SIG-M5 treated with dmso at 0.1 percent for 504 hours (cell line): Measurements from ENCODE around the gene GCLC.

ENCODE experiments used
- DNase-seq: peaks from one replicate; lab custom pipeline; 2025; ENCODE audit not compliant: unreplicated experiment; lab: John Stamatoyannopoulos, UW

GCLC gene

DNA sequence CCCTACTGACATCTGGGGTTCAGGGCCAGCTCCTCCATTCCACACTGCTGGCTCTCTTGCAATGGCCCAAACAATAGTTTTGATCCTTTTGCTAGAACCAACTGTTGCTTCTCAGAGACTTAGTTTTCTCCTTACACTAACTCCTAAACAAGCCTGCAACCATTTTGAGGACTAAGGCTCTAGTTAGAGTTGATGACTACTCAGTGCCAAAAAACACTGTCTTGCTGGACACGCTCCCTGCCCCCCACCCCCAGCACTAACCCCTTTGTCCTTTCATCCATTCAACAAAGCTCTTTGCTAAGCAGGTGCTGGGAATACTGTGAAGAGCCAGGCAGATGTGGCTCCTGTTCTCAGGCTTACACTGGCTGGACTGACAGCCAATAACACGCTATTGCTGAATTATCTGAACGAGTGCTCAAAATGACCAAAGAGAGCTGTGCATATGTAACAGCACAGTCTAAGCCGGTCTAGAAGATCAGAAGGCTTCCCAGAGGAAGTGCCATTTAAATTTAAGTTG lies 17.6 kb downstream of the GCLC start:
- no peak for DNase-seq

DNA sequence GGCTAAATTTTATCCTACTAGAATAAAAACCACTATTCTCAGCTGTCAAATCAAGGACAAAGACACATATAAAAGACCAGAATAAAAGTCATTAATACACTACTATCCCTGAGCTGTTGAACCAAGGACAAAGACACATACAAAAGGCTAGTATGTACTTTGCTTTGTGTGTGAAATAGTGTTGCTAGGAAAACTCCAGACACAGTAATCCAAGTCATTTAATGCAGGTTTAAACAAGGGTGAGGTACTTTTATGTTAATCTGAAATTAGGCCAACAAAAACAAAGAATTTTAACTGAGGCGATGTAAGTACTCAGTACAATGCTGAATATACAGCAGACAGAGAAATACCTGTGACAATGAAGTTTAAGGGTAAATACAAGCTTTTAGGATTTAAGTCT lies 18.9 kb downstream of the GCLC start:
- DNase-seq, result no peak

DNA sequence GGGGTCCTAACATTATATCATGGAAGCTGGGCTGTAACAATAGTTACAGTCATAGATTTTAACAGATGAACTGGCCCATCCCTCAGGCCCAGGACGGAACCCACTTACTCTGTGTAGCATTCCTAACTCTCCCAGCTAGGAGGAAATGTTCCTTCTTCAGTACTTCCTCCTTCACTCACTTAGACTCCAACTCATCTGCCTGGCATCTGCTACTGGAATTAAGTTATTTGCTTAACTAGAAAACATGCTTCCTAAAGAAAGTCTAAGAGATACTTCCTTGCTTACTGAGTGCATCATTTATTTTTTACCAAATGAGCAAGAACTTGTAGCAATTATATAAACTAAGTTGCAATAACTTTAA lies 20.5 kb downstream of the GCLC start:
- DNase-seq, result no peak

DNA sequence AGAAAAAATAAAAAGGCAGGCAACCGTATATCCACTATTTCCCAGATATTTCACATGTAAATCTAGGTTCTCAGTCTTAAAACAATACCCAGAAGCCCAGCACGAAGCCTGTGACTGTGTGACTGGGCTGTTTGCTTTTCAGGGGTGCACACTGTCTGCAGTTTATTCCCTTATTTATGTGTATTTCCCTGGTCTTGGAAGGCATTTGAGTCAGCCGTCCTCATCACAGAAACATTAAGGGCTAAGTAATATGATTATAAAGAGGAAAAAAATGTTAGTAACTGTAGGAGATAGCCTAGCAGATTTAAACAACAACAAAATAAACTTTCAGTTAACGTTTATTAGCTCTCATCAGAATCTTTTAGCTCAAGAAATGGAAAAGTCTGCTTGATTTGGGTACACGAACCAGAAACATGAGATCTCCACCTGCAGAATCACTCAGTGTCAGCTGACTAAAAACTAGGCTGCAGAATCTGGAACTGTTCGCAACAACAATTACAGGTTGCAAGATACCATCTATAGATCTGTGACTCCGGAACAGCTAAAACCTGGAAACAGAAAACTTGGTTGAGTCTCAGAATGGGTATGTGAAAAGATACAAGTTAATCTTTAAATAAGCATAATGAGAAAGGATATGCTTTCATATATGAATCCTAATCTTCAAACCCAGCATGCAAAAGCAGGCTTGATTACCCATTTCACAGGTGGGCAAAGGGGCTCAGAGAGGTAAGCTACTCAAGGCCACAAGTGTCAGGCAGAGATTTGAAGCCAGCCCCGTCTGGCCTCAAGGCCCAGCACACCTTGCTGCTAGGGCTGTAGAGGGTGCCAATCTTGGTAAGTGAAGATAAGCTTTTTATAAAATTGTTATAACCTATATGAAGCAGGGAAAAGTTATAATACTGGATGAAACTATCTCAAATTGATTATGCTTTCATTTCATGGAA lies 21.1 kb downstream of the GCLC start:
- DNase-seq, result no peak

DNA sequence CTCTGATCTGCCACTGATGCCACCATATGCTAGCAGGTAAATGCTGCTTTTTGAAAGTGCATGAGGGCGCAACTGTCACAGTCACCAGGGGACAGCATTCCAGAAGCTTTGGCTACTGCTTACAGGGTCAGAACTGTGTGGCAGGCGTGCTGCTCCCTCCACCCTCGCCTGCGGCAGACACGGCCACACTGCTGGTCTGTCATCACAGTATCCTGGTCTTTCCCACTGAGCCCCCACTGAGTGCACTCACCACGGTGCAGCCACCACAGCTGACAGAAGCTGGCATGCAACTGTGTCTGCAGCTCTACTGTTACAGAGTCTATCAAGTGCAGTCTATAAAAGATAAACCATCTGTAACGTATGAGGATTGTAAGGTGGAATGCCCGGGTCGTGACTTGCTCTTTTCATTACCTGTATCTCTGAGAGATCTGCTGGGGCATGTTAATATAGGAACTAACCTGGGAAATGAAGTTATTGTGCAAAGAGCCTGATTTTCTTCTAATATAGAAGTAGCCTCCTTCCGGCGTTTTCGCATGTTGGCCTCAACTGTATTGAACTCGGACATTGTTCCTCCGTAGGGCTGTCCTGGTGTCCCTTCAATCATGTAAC lies 24.5 kb downstream of the GCLC start:
- DNase-seq, result no peak

DNA sequence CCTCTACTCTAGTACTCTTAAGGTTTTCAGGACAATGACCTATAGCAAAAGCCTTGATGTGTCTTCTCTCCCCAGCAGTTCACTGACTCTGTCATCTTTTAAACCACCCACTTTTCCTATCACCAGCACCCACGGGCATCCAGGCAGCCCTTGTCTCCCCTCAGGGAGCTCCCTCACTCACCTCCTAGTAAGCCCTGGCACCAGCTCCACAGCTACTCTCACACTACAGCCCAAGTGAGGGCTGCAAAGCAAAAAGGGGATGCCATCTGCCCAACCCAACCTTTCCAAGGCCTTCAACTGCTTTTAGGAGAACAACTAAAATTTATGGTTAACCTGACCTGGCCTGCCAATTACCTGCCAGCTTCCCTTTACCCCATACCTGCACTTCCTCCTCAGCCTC lies 26.0 kb downstream of the GCLC start:
- no peak for DNase-seq

DNA sequence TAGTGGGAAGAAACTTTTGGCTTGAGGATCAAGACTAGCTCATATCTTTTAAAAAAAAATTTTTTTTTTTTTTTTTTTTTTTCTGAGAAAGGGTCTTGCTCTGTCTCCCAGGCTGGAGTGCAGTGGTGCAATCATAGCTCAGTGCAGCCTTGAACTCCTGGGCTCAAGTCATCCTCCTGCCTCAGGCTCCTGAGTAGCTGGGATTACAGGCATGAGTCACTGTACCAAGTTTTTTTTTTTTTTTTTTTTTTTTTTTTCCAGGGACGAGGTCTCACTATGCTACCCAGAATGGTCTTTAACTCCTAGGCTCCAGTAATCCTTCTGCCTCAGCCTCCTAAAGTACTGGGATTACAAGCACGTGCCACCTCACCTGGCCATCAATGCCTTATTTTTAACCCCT lies 27.9 kb downstream of the GCLC start:
- DNase-seq, result no peak

DNA sequence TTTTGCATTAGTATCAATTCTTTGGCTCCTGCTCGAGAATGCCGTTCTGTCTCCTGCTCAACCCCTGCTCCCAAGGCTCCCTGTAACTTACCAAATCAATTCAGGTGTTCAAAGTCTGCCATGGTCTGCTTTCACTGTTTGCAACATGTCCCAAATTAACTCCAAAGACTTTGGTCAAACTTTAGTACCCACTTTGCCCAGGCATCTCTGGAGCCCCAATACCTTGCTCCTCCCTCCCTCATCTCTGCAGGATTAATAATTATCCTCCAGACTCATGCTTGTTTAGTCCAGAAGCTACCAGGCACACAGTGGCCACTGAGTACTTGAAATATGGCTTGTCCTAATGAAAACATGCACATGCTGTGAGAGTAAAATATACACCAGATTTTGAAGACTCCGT lies 30.2 kb downstream of the GCLC start:
- DNase-seq, result no peak

DNA sequence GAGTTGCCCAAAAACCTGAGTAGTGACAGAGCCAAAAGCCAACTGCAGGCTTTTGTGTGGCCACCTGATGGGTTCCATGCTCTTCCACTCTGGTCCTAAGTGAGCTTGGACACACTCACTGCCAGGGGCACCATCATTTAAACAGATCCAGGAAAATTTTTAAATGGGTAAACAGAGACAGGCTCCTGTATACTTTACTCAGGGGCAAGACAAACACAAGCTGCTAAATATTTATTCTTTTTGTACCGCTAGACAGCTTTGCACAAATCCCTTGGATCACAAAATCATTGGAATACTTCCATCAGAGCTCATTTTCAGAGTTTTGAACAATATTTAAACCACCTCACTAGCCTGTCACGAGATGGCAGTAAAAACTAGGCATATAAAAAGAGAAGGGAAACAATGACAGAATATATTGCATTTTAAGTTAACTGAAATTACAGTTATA lies 31.4 kb downstream of the GCLC start:
- DNase-seq, result no peak

DNA sequence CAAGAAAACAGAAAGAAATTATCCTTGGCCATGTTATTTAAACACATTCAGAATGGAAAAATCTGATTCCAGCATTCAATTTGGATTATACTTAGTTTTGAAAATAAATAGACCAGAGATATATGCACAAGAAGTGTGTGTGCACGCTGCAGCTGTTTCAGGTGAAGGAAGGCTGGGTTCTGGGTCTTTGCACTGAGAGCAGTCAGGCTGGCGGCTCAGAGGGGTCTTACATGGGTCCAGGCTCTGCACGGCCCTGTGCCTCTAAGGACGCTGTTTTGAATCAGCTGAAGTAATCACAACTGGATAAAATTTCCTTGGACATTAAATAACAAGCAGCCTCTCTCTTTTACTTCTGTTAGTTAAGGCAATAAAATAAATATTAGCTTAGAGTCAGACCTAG lies 31.8 kb downstream of the GCLC start:
- DNase-seq, result no peak

DNA sequence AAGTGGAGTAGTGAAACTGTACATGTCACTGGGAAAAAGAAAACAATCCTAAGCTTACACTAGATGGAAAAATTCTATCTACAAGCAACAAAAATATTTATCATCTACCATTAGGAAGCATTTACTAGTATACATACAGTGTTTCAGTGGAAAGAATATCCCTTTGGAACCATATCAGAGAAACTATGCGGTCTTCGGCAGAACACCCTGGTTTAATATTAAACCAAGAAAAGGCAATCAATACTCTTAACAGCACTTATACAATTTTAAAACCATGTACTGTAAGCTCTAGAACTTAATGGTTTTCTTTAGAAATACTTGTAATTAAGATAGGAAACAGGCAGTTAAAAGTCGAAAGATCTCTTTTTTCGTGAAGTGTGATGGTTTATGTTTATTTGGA lies 32.3 kb downstream of the GCLC start:
- no peak for DNase-seq

DNA sequence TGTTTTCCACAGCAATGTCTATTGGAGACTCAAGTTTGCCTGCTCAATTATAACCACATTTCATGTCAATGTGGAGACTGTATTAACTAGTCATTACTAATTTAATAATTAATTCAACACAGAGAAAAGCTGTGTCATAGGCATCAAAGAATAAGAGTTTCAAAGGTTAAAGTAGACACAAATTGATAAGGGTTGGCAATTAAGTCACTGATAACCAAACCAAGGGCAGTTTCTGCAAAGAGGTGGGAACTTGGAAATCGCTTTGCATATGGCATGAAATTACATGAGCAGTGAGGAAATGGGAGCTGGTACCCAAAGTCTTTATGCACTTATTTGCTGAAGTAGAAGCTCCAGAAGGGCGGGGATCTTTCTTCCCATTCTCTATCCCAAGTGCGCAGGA lies 34.2 kb downstream of the GCLC start:
- no peak for DNase-seq

DNA sequence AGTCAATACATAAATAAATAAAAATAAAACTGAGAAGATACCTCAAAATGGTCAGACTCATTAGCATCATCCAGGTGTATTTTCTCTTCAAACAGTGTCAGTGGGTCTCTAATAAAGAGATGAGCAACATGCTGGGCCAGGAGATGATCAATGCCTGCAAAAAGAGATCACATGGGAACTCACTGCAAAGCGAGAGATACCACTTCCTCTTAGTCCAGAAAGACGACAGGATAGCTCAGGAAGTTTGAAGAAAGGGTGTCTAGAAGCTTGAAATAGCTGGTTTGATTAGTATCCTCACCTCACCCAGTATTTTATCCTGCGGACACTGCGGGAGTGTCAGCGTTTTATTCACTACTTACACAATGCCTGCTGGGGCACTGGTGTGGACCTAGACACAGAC lies 38.0 kb downstream of the GCLC start:
- no peak for DNase-seq

DNA sequence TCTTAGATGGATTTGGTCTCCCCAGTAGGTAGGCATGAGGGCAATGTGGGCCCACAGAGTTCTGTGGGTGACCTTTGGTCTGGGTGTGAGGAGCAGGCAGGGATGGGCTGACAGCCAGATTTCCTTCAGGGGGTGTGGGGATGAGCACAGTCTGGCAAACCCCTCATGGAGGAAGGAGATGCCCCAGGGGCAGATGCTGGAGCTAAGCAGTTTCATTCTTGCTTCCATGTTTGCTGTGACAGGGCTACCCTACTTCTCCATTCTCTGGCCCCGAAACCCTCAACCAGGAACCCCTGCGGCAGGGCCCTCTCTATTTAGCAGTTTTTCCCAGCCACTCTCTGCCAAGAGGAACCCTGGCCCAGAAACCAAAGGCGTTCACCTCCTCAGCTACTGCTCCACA lies 40.4 kb downstream of the GCLC start:
- no peak for DNase-seq

DNA sequence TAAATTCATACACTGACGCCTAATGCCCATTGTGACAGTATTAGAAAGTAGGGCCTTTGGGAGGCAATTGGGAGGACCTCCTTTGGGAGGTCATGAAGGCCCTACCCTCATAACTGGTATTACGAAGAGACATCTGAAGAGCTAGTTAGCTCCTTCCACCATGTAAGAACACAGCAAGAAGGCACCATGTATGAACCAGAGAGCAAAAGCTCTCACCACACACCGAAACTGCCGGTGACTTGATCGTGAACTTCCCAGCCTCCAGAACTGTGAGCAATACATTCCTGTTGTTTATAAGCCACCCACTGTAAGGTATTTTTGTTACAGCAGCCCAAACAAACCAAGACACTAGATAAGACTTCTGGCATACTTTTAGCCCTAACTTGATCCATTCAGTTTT lies 41.8 kb downstream of the GCLC start:
- no peak for DNase-seq

DNA sequence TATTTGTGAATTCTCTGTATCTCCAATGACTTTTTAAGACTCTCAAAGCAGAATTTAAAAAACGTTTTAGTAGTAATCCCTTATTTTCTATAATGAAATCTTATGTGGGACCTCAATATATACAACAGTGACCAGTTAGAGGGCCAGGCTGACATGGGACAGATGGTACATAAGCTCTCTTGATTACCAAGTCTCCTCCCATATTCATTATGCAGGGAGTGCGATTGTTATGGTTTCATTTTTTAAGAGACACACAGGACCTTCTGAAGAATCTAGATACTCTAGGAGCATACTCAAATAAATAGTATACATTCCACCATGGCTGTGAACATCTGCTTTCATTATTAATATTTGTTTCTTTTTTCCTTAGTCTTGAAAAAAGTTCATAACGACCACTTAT lies 43.5 kb downstream of the GCLC start:
- no peak for DNase-seq

DNA sequence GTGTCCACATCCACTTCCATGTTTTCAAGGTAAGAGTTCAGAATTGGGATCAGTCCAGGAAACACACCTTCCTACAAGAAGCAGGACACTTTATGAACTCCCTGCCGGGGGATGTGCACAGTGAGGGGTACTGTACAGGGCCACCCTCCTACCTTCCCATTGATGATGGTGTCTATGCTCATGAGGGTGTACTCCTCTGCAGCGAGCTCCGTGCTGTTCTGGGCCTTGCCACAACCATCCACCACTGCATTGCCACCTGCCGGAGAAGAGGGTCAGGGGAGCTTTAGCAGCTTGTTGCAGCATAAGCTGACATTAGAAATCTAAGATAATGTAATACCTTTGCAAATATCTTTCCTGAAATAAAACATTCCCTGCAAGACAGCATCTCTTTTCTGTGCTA lies 44.8 kb downstream of the GCLC start:
- DNase-seq, result no peak

DNA sequence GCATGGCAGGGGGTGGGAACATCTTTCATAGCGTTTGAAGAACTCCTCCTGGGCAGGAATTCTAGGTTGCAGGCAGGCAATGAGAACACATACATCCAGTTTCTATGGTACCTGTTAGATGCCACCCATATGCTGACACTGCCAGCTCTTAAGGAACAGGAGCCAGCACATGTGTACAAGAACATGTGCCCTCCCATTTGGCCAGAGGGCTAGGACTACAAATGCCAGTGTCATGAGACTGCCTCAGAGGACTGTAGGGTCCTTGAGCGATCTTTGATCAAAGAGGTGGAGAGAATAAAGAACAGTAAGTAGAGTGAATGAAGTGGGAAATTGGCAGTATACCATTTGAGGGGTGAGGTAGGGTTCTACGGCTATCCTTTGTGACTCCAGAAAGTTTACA lies 45.8 kb downstream of the GCLC start:
- no peak for DNase-seq

DNA sequence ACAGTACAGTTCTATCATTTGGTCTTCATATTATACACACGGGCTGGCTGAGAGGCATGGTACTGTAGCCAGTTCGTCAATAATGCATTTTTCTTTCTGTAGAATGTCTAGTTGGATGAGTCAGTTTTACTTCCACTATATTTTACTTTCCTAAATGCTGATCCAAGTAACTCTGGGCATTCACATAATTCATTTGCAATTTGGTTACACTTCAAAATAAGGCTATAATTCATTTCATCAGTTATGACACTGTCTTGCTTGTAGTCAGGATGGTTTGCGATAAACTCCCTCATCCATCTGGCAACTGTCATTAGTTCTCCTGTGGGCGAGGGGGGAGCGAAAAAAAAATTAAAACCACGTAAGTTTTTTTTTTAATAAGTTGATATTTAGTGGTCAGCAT lies 46.3 kb downstream of the GCLC start:
- DNase-seq, result no peak

DNA sequence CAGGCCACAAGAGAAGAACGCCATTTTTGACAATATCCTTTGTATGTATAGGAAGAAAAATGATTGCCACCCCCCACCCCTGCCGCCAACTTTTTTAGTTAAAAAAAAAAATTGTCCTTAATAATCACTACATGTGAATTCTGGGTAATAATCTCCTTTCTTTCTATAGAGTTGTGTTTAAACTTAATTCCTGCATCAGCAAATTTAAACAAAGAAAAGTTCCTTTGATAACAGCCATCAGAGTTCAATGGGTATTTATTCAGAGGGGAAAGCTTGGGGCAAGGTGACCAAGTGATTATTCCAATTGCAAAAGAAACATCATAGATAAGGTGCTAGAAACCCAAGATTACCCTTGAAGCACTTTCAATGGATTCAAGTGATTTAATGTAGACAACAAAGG lies 47.0 kb downstream of the GCLC start:
- DNase-seq, result no peak

DNA sequence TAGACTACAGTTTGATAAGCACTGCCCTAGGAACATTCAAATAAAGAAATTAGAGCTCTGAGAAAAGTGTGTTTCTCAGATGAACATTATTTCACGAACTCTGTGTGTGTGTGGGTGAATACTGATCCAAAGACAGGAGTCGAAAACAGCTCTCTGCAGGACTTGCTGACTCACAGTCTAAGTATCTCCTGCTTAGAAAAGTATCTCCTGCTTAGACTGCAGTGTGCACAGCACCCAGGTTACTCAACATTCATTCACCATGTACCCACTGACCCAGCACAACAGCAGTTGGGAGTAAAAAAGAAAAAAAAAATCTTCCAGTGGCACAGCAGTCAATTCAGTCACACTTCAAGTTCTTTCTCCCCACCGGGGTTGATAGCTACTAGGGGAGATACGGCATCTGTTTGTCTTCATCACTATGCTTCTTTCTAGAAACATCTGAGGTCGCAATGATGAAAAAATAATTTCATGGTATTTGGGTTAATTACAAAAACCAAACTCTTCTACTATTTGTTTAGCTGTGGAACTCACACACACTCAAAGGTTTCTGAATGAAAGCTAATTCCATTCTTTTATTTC lies 48.0 kb downstream of the GCLC start:
- no peak for DNase-seq
